Caco-2 (cell line): ENCODE data around the gene CRTAP. TPM values are rescaled to one million over a fixed set of nuclear protein-coding genes. Genes with fewer than 3 reads are reported as not detected.
"Not testable (repeated sequence)": the region's sequence is repeated elsewhere in the genome, so short reads cannot be mapped to it uniquely, and the experiment has no call there.

ENCODE experiments used
- Bru-seq: library from RNA; stranded (reverse); fragments of 400-500 nt; gene quantifications from one replicate; lab custom pipeline; 2021; lab: Mats Ljungman, UMichigan
- BruChase-seq, 2 experiments: library from RNA; stranded (reverse); fragments of 400-500 nt; gene quantifications; one replicate each; lab custom pipeline; 2021; lab: Mats Ljungman, UMichigan
- BruUV-seq: library from RNA; stranded (reverse); fragments of 400-500 nt; replicated peaks from 2 replicates; lab custom pipeline; 2021; lab: Mats Ljungman, UMichigan
- CTCF ChIA-PET: fragments of 300-600 bp; sonication (Branson Sonifier 250); formaldehyde crosslinking; loops from one replicate; lab custom pipeline; 2022; ENCODE audit warnings: antibody characterized with exemption; lab: Charles Lee
- POLR2A ChIA-PET: fragments of 300-600 bp; sonication (Branson Sonifier 250); formaldehyde crosslinking; loops from one replicate; lab custom pipeline; 2022; ENCODE audit warnings: antibody characterized with exemption; lab: Charles Lee
- DNase-seq, 2 experiments: peaks; one replicate each; pipeline versions ENCODE4 v3.0.0 to v3.0.0-alpha.2; 2020 to 2022
- H3K27me3 ChIP-seq: replicated peaks from 2 replicates; pipeline ENCODE4 v1.6.0; 2011; ENCODE audit warnings: low read length; ENCODE audit not compliant: control insufficient read depth, insufficient read depth
- H3K36me3 ChIP-seq: 2 replicates; pipeline ENCODE4 v1.5.1; 2011; ENCODE audit warnings: low read length; ENCODE audit not compliant: control insufficient read depth, insufficient read depth
- H3K4me1 ChIP-seq: fragments of 250-450 bp; sonication (Bioruptor Pico); 2 replicates; pipeline ENCODE4 v1.5.1; 2020; ENCODE audit warnings: mild to moderate bottlenecking
- H3K4me3 ChIP-seq: 2 replicates; pipeline ENCODE4 v1.5.1; 2011; ENCODE audit warnings: low read depth, mild to moderate bottlenecking, control low read depth, low read length
- H3K9me3 ChIP-seq: fragments of 250-450 bp; sonication (Bioruptor Pico); 2 replicates; pipeline ENCODE4 v1.5.1; 2020; ENCODE audit warnings: mild to moderate bottlenecking, moderate library complexity
- H3K27ac Mint-ChIP-seq: one replicate; pipeline ENCODE4 v1.8.0; 2022; ENCODE audit warnings: mixed read lengths; ENCODE audit not compliant: unreplicated experiment
- H3K27me3 Mint-ChIP-seq: one replicate; pipeline ENCODE4 v1.8.0; 2022; ENCODE audit warnings: mixed read lengths; ENCODE audit not compliant: insufficient read depth, unreplicated experiment
- H3K36me3 Mint-ChIP-seq: one replicate; pipeline ENCODE4 v1.8.0; 2022; ENCODE audit warnings: mild to moderate bottlenecking, mixed read lengths; ENCODE audit not compliant: insufficient read depth, unreplicated experiment
- H3K4me1 Mint-ChIP-seq: one replicate; pipeline ENCODE4 v1.8.0; 2022; ENCODE audit warnings: low read depth, mixed read lengths; ENCODE audit not compliant: unreplicated experiment
- H3K4me3 Mint-ChIP-seq: one replicate; pipeline ENCODE4 v1.8.0; 2022; ENCODE audit warnings: mild to moderate bottlenecking, moderate library complexity, mixed read lengths; ENCODE audit not compliant: unreplicated experiment
- H3K9me3 Mint-ChIP-seq: one replicate; pipeline ENCODE4 v1.8.0; 2022; ENCODE audit warnings: mixed read lengths; ENCODE audit not compliant: unreplicated experiment
- CTCF ChIP-seq, 2 experiments: fragments of 200-600 bp in 1 of 2; IDR thresholded peaks; 1 replicate in 1 of 2; 2 replicates in 1 of 2; pipeline versions ENCODE4 v1.5.1 to v1.8.0; 2011 to 2022; ENCODE audit warnings: antibody characterized with exemption in 1 of 2, control low read depth in 1 of 2, inconsistent platforms in 1 of 2, low read depth in 1 of 2, low read length in 1 of 2, mild to moderate bottlenecking in 1 of 2, moderate library complexity in 1 of 2; ENCODE audit not compliant: insufficient read depth in 1 of 2, severe bottlenecking in 1 of 2, unreplicated experiment in 1 of 2
- intact Hi-C: fragments of 100-400 bp; cut with micrococcal nuclease; formaldehyde crosslinking; loops from one replicate; pipeline ENCODE4 v1.10.0; 2022; ENCODE audit not compliant: unreplicated experiment
- long read RNA-seq: library from polyadenylated mRNA; stranded (forward); transcript quantifications from one replicate; pipeline ENCODE4 v2.0.0, GENCODE V29; 2022
- total RNA-seq: library from RNA; stranded (reverse); gene quantifications from 2 replicates; pipeline ENCODE4 v1.2.3, GENCODE V29; 2022

Gene CRTAP
- total RNA-seq = 144 and 151 TPM in 2 replicates
- percentile 70 among the genes with signal in this experiment for Bru-seq, nascent RNA
- percentile 68 among the genes with signal in this experiment for BruChase-seq, experiment 1, labeled RNA remaining after a 2-hour chase
- BruChase-seq, experiment 2, labeled RNA remaining after a 6-hour chase = percentile 81 among the genes with signal in this experiment
- long read RNA-seq, full-length matches to known transcripts = 149 of 205 reads
- long read RNA-seq, partial matches to known transcripts = 46 of 205 reads
- long read RNA-seq, other reads (novel, unspliced or antisense) = 10 of 205 reads

GRCh38 chr3:33113772-33114621 is at the start of gene CRTAP:
Gene CRTAP, plus strand, starts transcription at chr3:33114014. Its CDS starts 64 bp downstream, at chr3:33114078.
- H3K9me3 ChIP-seq = no peaks in the 10 kb centered on the region
- no peak for TF ChIP-seq CTCF (IDR thresholded peaks at IDR 0.05; ENCODE audit: insufficient read depth in 1 of 2, low read depth in 1 of 2, low read length in 1 of 2, severe bottlenecking in 1 of 2, unreplicated experiment in 1 of 2)
- BruUV-seq = no TSS peak
- Mint-ChIP-seq H3K36me3 (no peaks in the 10 kb centered on the region), H3K4me1 (no peaks in the 10 kb centered on the region), H3K27me3 (no peaks in the 10 kb centered on the region), H3K27ac (peak within 1 kb of the TSS; percentile 25), H3K9me3 (no peaks in the 10 kb centered on the region), H3K4me3 (peak within 1 kb of the TSS; percentile 80)
- peak; percentile 90 for DNase-seq
- ChIA-PET CTCF (interaction anchor here (1.2 kb wide), 1 partner anchor 18 kb away, joined by 8 read pairs; no protein-coding TSS in a partner anchor), POLR2A (no interaction called here)
- no peaks in the 10 kb centered on the region; the same call in 1 of the 2 replicates for H3K36me3 ChIP-seq
- H3K4me1 ChIP-seq = peaks cover 7% of the 10 kb centered on the region; the same call in 1 of the 2 replicates
- no peaks in the 10 kb centered on the region for H3K27me3 ChIP-seq
- peak within 1 kb of the TSS; percentile 94 for H3K4me3 ChIP-seq
- intact Hi-C loops = loop anchor here (1.0 kb wide), 1 partner anchor 17 kb away; the partner anchor contains the start of genes GLB1 and TMPPE

- peaks cover 85% of the 10 kb centered on the region for H3K36me3 Mint-ChIP-seq
- BruUV-seq = no TSS peak
- Histone ChIP-seq H3K4me1 (peaks cover 42% of the 10 kb centered on the region), H3K9me3 (no peaks in the 10 kb centered on the region), H3K4me3 (no peak overlapping the region), H3K36me3 (peaks cover 6% of the 10 kb centered on the region), H3K27me3 (no peaks in the 10 kb centered on the region)
- H3K9me3 Mint-ChIP-seq = no peaks in the 10 kb centered on the region
- H3K4me1 Mint-ChIP-seq = peaks cover 38% of the 10 kb centered on the region
- TF ChIP-seq CTCF (IDR thresholded peaks at IDR 0.05; ENCODE audit: insufficient read depth in 1 of 2, low read depth in 1 of 2, low read length in 1 of 2, severe bottlenecking in 1 of 2, unreplicated experiment in 1 of 2) = peak in 1 of 2 experiments; percentile 11
- intact Hi-C loops = no loop called here
- H3K27ac Mint-ChIP-seq = no peak overlapping the region
- peak in 1 of 2 experiments; percentile 26 for DNase-seq
- POLR2A ChIA-PET = no interaction called here
- no peak overlapping the region for H3K4me3 Mint-ChIP-seq
- CTCF ChIA-PET = no interaction called here
- H3K27me3 Mint-ChIP-seq = no peaks in the 10 kb centered on the region
These were observed 48.9 kb upstream of the CRTAP start for GRCh38 chr3:33064929-33065328.

DNA sequence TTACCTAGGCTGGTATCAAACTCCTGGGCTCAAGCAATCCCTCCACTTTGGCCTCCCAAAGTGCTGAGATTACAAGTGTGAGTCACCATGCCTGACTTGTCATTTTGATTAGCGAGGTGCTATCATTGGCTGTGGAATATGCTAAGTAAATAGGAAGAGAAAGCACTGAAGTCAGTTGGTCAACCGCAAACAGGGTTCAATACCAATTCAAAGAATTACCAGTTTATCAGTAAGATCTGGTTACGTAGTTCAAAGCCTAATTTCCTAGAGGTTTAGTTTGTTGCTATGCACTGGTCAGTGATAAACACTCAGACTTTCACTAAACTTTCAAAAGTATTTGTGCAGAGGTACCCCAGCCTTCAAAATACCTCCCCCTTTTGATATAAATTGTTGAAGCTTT is 46.3 kb upstream of the CRTAP start:
- Mint-ChIP-seq H3K4me1 (peaks cover 46% of the 10 kb centered on the region), H3K9me3 (no peaks in the 10 kb centered on the region), H3K36me3 (peaks cover 81% of the 10 kb centered on the region), H3K27ac (no peak overlapping the region), H3K4me3 (no peak overlapping the region), H3K27me3 (no peaks in the 10 kb centered on the region)
- Histone ChIP-seq H3K9me3 (no peaks in the 10 kb centered on the region), H3K36me3 (peaks cover 5% of the 10 kb centered on the region), H3K4me1 (peaks cover 58% of the 10 kb centered on the region), H3K4me3 (no peak overlapping the region), H3K27me3 (no peaks in the 10 kb centered on the region)
- ChIA-PET CTCF (no interaction called here), POLR2A (no interaction called here)
- intact Hi-C loops = no loop called here
- DNase-seq = no peak
- no peak for TF ChIP-seq CTCF (IDR thresholded peaks at IDR 0.05; ENCODE audit: insufficient read depth in 1 of 2, low read depth in 1 of 2, low read length in 1 of 2, severe bottlenecking in 1 of 2, unreplicated experiment in 1 of 2)
- BruUV-seq = no TSS peak

DNA sequence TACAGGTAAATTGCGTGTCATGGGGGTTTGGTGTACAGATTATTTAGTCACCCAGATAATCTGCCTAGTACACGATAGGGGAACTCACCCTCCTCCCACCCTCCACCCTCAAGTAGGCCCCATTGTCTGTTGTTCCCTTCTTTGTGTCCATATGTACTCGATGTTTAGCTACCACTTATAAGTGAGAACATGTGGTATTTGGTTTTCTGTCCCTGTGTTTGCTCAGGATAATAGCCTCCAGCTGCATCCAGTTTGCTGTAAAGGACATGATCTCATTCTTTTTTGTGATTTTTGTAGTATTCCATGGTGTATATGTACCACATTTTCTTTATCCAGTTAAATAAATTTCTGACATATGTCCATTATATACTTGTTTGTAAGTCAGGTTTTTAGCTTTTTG is 44.0 kb upstream of the CRTAP start:
- not testable (repeated sequence) for H3K9me3 Mint-ChIP-seq, H3K9me3 ChIP-seq, H3K36me3 ChIP-seq, H3K27me3 ChIP-seq, H3K4me3 ChIP-seq, BruUV-seq, H3K27me3 Mint-ChIP-seq
- Mint-ChIP-seq H3K4me3 (peak overlapping the region; percentile 29), H3K27ac (peak overlapping the region; percentile 69), H3K36me3 (peaks cover 72% of the 10 kb centered on the region), H3K4me1 (peaks cover 51% of the 10 kb centered on the region)
- ChIA-PET POLR2A (interaction anchor here (1.1 kb wide), 1 partner anchor 28 kb away, joined by 3 read pairs; no protein-coding TSS in a partner anchor), CTCF (interaction anchor here (0.6 to 1.8 kb wide), 5 partner anchors 9 to 418 kb away, joined by 3 to 9 read pairs (median 3); no protein-coding TSS in a partner anchor)
- intact Hi-C loops = loop anchor here (1.0 to 5.0 kb wide), 2 partner anchors 12 to 278 kb away; no protein-coding TSS in a partner anchor
- DNase-seq = peak; percentile 73 to 74
- H3K4me1 ChIP-seq = peaks cover 62% of the 10 kb centered on the region
